ENCODE measurements around the gene TCEANC.
"Not testable (repeated sequence)": the region's sequence is repeated elsewhere in the genome, so short reads cannot be mapped to it uniquely, and the experiment has no call there.

The TCEANC gene

DNA sequence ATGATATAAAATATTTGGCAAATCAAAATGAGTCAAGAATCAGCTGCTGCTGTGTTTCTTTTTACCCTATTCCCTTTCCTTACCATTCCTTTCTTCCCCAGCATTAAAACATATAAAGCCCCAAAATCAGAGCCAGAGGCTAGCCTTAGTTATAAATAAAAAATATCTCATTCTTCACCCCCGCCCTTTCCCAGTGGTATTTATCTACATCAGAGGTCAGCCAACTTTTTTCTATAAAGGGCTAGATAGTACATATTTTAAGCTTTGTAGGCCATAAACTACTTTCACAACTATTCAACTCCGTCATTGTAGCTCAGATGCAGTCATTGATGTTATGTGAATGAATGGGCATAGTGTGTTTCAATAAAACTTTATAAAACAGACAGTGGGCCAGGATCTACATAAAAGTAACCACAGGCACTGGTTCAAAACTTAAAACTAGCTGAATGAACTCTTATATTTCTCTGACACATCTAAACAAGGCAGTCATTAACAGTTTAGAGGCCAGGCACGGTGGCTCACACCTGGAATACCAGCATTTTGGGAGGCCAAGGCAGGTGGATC, 30.5 kb upstream of the TCEANC start:
- no peak overlapping the region for H3K4me3 ChIP-seq (ENCODE audit: control insufficient read depth, low read depth, low read length)
- DNase-seq (ENCODE audit: low read depth) = peak; percentile 7
- no peak for TF ChIP-seq CTCF (conservative IDR thresholded peaks at IDR 0.05; ENCODE audit: control insufficient read depth, insufficient read depth, low read depth, low read length)

DNA sequence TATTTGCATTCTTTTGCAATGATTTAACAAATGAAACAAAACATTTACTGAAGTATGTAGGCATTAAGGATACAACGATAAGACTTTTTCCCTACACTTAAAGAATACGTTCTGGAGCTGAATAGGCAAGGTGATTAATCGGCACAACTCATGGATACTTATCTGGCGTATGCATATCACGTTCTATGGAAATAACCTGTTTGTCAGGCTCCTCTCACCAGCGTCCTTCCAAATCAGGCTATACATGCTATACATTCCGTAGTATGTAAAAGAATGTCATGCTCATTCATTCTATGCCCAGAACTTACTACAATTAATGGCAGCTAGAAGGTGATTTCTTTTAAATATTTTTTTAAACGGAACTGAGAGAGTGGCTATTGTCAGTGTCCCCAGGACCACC, 25.6 kb upstream of the TCEANC start:
- H3K4me3 ChIP-seq (ENCODE audit: control insufficient read depth, low read depth, low read length) = no peak overlapping the region
- no peak for DNase-seq (ENCODE audit: low read depth)
- TF ChIP-seq CTCF (conservative IDR thresholded peaks at IDR 0.05; ENCODE audit: control insufficient read depth, insufficient read depth, low read depth, low read length) = no peak

DNA sequence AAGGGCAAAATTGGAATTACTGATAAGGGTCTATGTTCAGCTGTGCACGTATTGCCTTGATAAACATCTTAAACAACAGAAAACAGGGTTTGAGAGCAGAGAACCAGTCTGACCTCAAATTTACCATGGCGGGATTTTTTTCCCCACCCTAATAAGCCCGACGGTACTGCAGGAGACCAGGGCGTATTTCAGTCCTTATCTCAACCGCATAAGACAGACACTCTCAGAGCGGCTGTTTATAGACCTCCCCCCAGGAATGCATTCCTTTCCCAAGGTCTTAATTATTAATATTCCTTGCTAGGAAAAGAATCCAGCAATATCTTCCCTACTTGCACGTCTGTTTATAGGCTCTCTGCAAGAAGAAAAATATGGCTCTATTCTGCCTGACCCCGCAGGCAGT, 15.7 kb upstream of the TCEANC start:
- not testable (repeated sequence) for DNase-seq (ENCODE audit: low read depth); H3K4me3 ChIP-seq (ENCODE audit: control insufficient read depth, low read depth, low read length)

GRCh38 chrX:13638021-13638420, 14.9 kb upstream of the TCEANC start:
- H3K4me3 ChIP-seq (ENCODE audit: control insufficient read depth, low read depth, low read length) = no peak overlapping the region
- no peak for TF ChIP-seq CTCF (conservative IDR thresholded peaks at IDR 0.05; ENCODE audit: control insufficient read depth, insufficient read depth, low read depth, low read length)
- no peak for DNase-seq (ENCODE audit: low read depth)

- no peak for TF ChIP-seq CTCF (conservative IDR thresholded peaks at IDR 0.05; ENCODE audit: control insufficient read depth, insufficient read depth, low read depth, low read length)
- DNase-seq (ENCODE audit: low read depth) = no peak
Observed at GRCh38 chrX:13638826-13639225, 14.1 kb upstream of the TCEANC start.

DNA sequence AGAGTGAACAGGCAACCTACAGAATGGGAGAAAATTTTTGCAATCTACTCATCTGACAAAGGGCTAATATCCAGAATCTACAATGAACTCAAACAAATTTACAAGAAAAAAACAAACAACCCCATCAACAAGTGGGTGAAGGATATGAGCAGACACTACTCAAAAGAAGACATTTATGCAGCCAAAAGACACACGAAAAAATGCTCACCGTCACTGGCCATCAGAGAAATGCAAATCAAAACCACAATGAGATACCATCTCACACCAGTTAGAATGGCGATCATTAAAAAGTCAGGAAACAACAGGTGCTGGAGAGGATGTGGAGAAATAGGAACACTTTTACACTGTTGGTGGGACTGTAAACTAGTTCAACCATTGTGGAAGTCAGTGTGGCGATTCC, 11.3 kb upstream of the TCEANC start:
- DNase-seq (ENCODE audit: low read depth); H3K4me3 ChIP-seq (ENCODE audit: control insufficient read depth, low read depth, low read length): not testable (repeated sequence)

More at GRCh38 chrX:13638826-13639225, 14.1 kb upstream of the TCEANC start:
- no peak overlapping the region for H3K4me3 ChIP-seq (ENCODE audit: control insufficient read depth, low read depth, low read length)

DNA sequence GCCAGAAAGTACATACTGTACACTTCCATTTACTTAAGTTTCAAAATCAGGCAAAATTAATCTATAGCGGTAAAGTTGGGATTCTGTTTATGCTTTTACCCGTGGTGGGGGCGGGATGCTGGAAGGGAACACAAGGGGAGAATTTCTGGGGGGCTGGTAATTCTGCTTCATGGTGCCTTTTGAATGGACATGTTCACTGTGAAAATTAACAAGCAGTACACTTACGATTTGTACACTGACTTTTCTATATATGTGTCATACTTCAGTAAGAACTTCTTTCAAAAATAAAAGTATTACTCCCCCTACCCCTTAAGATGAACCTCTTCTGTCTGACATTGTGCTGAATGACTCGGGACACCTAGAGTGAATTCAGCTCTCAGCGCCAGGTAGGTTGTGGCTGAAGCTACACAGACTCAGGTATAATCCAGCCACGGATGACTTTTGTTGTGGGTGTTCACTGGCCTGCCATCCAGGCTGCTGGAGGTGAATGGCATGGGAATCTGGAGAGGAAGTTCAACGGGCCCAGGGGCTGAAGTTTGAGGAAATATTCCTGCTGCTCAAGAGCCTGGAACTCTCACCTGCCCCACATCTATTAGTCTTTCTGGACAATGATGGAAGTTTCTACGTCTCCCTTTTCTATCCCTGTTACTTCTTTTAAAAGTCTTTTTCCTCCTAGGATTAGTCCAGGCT, 7.3 kb upstream of the TCEANC start:
- TF ChIP-seq CTCF (conservative IDR thresholded peaks at IDR 0.05; ENCODE audit: control insufficient read depth, insufficient read depth, low read depth, low read length) = no peak
- H3K4me3 ChIP-seq (ENCODE audit: control insufficient read depth, low read depth, low read length) = no peak overlapping the region
- no peak for DNase-seq (ENCODE audit: low read depth)

DNA sequence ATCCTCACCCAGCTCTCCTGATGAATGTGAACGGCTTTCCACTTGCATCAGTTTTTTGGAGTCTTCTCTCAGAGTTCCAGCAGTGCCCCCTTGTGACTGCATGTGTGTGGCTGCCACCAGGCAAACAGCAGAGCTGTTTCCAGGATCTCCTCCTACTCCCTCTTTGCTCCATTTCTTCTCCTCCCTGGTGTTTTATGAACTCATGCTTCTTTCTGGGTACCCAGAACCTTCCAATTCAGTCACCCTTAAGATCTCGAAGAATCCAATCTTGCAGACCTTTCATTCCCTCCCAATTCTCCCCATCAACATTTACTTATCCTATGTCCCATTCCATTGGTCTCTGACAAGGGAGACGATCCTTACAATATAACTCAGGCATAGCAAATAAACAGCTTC, 6.8 kb upstream of the TCEANC start:
- H3K4me3 ChIP-seq (ENCODE audit: control insufficient read depth, low read depth, low read length) = no peak overlapping the region
- peak; percentile 80 for TF ChIP-seq CTCF (conservative IDR thresholded peaks at IDR 0.05; ENCODE audit: control insufficient read depth, insufficient read depth, low read depth, low read length)
- peak; percentile 69 for DNase-seq (ENCODE audit: low read depth)

All from fibroblast of mammary gland (primary cell).